Measurements from ENCODE around the gene PDIA4.
A peak's percentile ranks its signal among the peaks of the same experiment; 100 is the strongest.
"Not testable (repeated sequence)": the region's sequence is repeated elsewhere in the genome, so short reads cannot be mapped to it uniquely, and the experiment has no call there.

Gene PDIA4, protein sequence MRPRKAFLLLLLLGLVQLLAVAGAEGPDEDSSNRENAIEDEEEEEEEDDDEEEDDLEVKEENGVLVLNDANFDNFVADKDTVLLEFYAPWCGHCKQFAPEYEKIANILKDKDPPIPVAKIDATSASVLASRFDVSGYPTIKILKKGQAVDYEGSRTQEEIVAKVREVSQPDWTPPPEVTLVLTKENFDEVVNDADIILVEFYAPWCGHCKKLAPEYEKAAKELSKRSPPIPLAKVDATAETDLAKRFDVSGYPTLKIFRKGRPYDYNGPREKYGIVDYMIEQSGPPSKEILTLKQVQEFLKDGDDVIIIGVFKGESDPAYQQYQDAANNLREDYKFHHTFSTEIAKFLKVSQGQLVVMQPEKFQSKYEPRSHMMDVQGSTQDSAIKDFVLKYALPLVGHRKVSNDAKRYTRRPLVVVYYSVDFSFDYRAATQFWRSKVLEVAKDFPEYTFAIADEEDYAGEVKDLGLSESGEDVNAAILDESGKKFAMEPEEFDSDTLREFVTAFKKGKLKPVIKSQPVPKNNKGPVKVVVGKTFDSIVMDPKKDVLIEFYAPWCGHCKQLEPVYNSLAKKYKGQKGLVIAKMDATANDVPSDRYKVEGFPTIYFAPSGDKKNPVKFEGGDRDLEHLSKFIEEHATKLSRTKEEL

DNA sequence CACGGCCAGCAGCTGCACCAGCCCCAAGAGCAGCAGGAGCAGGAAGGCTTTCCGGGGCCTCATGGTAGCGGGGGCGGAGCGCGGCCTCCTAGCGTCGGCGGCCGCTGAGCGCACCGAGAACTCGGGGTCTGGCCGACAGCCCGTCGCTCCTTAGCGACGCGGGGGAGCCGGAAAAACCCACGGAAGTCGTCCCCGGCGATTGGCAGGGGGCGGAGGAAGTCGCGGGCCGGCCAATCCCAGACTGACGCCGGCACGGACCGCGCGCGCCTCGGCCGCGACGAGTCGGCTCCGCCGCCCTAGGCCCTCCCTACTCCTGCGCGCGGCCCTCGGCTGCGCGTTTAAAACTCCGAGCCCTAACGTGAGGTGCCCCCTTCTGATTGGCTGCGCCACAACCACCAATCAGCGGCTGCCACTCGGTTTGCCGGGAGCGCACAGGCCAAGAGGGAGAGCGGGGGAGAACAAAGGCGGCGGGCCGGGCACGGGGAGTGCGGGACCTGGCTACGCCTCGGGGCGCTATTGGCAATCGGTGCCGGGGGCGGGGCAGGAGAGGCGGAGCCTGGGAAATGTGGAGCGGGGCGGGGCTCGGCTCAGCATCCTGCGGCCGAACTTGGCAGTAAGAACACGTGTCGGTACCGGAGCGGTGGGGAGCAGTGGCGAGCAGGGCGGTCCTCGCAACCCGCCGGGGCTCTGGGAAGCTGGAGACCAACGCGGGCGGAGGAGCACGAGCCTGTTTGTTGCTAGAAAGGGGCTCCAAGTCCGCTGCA is at the start of gene PDIA4:
TSS of gene PDIA4 (minus strand) at position 160 of the 764 bp plus-strand sequence. CDS start at position 63, 97 bp downstream.
- peak; percentile 99 for DNase-seq

- no peak for DNase-seq
Observed at GRCh38 chr7:149077594-149077993, 49.3 kb upstream of the PDIA4 start.

- DNase-seq, result no peak
Observed at GRCh38 chr7:149075286-149075685, 47.0 kb upstream of the PDIA4 start.

- DNase-seq, result no peak
Observed at GRCh38 chr7:149074116-149074885, 46.0 kb upstream of the PDIA4 start.

- DNase-seq, result no peak
Observed at GRCh38 chr7:149072438-149072775, 44.1 kb upstream of the PDIA4 start.

- DNase-seq, result no peak
Observed at GRCh38 chr7:149071641-149072437, 43.5 kb upstream of the PDIA4 start.

GRCh38 chr7:149071182-149071635 is 42.9 kb upstream of the PDIA4 start:
- no peak for DNase-seq

- no peak for DNase-seq
Observed at GRCh38 chr7:149070372-149071125, 42.2 kb upstream of the PDIA4 start.

GRCh38 chr7:149067869-149068268 is 39.6 kb upstream of the PDIA4 start:
- peak; percentile 3 for DNase-seq

DNA sequence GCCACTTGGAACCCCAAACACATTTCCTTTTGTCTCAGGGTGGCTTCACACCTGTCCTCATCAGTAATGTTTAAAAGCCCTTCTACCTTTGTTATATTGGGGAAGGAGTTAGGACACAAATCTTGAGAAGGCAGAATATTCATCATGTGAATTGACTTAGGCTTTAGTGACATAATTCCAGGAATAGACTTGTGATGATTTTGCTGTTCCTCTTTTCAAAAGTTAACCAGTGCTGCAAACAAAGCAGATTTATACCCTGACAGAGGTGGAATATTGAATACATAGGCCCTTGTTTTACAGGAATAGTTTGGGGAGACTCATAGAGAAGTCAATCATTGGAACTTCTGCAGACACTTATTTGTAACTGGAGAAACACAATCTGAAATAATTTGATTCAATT is 35.2 kb upstream of the PDIA4 start:
- DNase-seq, result peak; percentile 0

DNA sequence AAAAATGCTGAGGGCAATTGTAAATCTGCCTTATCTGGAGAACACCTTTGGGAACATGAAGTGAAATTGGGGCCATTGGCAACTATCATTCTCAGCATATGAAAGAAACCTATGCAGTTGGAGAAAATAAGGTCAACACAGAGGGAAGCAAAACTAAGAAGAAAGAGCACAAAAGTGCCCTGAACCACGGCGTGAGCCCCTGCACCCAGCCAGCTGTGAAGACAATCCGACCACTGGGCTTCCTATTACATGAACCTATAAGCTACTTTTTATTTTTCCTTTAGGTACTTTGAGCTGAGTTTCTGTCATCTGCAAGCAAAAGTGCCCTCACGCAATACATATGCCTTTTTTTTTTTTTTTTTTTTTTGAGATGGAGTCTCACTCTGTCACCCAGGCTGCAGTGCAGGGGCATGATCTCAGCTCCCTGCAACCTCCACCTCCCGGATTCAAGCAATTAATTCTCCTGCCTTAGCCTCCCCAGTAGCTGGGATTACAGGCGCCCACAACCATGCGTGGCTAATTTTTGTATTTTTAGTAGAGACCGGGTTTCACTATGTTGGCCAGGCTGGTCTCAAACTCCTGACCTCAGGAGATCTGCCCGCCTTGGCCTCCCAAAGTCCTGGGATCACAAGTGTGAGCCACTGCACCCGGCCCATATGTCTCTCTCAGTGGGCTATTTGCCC is 34.1 kb upstream of the PDIA4 start:
- not testable (repeated sequence) for DNase-seq

GRCh38 chr7:149060156-149060555 is 31.9 kb upstream of the PDIA4 start:
- DNase-seq, result no peak

DNA sequence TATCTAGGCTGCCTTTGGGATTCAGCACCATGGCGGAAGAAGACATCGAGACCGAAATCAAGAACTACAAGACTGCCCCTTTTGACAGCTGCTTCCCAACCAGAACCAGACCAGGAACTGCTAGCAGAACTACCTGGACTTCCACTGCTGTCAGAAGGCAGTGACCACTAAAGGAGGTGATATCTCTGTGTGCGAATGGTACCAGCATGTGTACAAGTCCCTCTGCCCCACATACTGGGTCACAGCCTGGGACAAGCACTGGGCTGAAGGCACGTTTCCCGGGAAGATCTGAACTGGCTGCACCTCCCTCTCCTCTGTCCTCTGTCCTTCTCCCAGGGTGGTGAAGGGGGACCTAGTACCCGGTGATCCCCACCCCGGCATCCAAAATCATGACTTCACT is 25.6 kb upstream of the PDIA4 start:
- no peak for DNase-seq

DNA sequence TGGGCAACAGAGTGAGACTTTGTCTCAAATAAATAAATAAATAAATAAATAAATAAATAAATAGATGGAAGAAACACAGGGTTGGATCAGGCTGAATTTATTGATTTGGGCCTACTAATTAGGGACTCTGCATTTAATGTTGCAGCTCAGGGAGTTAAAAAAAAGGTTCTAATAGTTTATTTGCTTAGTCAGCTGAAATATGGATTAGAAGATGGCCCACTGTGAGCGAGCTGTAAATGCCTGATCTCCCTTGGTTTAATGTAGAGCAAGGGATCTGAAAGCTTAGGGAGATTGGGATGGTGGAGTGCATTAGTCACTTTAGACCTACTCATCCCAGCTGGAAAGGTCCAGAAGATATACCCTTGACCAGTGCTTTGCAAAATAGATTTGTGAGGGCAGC is 25.1 kb upstream of the PDIA4 start:
- no peak for DNase-seq

GRCh38 chr7:149050941-149051340 is 22.6 kb upstream of the PDIA4 start:
- no peak for DNase-seq

- DNase-seq, result no peak
Observed at GRCh38 chr7:149048805-149049204, 20.5 kb upstream of the PDIA4 start.

- DNase-seq, result no peak
Observed at GRCh38 chr7:149046416-149046815, 18.1 kb upstream of the PDIA4 start.

DNA sequence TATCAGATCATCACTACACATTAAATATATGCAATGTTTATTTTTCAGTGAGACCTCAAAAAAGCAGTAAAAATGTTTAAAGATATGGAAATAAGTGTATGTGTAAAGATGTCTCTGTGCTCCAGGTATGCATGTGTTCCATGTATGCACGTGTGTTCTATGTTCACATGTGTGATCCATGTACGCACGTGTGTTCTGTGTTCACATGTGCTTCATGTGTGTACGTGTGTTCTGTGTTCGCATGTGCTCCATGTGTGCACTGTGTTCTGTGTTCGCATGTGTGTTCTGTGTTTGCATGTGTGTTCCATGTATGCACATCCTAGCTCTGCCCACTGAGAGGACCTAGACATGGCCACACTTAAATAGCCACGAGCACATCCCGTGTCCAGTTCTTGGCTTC is 15.6 kb upstream of the PDIA4 start:
- no peak for DNase-seq

GRCh38 chr7:149041350-149041749 is 13.0 kb upstream of the PDIA4 start:
- no peak for DNase-seq

DNA sequence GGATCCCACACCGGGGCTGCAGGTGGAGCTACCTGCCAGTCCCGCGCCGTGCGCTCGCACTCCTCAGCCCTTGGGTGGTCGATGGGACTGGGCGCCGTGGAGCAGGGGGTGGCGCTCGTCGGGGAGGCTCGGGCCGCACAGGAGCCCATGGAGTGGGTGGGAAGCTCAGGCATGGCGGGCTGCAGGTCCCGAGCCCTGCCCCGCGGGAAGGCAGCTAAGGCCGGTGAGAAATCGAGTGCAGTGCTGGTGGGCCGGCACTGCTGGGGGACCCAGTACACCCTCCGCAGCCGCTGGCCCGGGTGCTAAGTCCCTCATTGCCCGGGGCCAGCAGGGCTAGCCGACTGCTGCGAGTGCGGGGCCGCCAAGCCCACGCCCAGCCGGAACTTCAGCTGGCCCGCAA is 10.3 kb upstream of the PDIA4 start:
- DNase-seq, result not testable (repeated sequence)

GRCh38 chr7:149036676-149037075 is 8.4 kb upstream of the PDIA4 start:
- DNase-seq, result no peak

All from NCI-H146 (cell line).